HUES6 (cell line): ENCODE measurements around the gene LCE6A.

Experiments used
- H3K27ac ChIP-seq: 2 replicates; pipeline ENCODE4 v1.7.0; 2013; ENCODE audit warnings: low read depth, mild to moderate bottlenecking, low read length, inconsistent platforms
- H3K27me3 ChIP-seq: 2 replicates; pipeline ENCODE4 v1.6.1; 2013; ENCODE audit warnings: low read length; ENCODE audit not compliant: control insufficient read depth, insufficient read depth
- H3K36me3 ChIP-seq: 2 replicates; pipeline ENCODE4 v1.6.1; 2013; ENCODE audit warnings: low read length; ENCODE audit not compliant: control insufficient read depth, insufficient read depth
- H3K4me1 ChIP-seq: 2 replicates; pipeline ENCODE4 v1.6.1; 2013; ENCODE audit warnings: low read length; ENCODE audit not compliant: control insufficient read depth, insufficient read depth
- H3K4me3 ChIP-seq: 2 replicates; pipeline ENCODE4 v1.5.1; 2013; ENCODE audit warnings: low read depth, low read length
- H3K9ac ChIP-seq: one replicate; pipeline ENCODE4 v1.6.1; 2013; ENCODE audit warnings: mild to moderate bottlenecking, low read length
- H3K9me3 ChIP-seq: 2 replicates; pipeline ENCODE4 v1.6.1; 2013; ENCODE audit warnings: low read depth, low read length; ENCODE audit not compliant: control insufficient read depth, insufficient read depth

LCE6A gene

DNA sequence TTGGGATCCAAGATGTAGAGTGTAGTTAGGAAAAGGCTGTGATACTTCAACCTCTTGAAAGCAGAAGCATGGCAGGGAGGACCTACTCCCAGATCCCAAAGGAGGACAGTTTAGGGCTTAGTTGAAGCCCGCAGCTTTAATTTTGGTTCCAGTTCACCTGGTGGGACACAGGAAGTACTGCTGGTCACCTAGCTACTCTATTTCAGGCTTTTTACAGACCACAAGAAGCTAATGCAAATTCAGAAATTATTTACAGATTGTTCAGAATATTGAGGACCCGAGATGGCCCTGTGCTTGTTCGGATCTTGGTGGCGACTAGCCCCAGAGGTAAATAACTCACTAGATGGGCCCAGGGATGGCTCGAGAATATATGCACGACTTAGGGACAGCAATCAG is 29.1 kb downstream of the LCE6A start:
- Histone ChIP-seq H3K27me3 (no peaks in the 10 kb centered on the region), H3K9ac (no peak overlapping the region), H3K36me3 (no peaks in the 10 kb centered on the region), H3K4me3 (no peak overlapping the region), H3K4me1 (no peaks in the 10 kb centered on the region), H3K27ac (no peak overlapping the region), H3K9me3 (no peaks in the 10 kb centered on the region; the same call in 1 of the 2 replicates)

- no peak overlapping the region for H3K27ac ChIP-seq
- H3K9ac ChIP-seq: no peak overlapping the region
- no peaks in the 10 kb centered on the region for H3K27me3 ChIP-seq
- H3K4me3 ChIP-seq: no peak overlapping the region
- H3K36me3 ChIP-seq: no peaks in the 10 kb centered on the region
- H3K9me3 ChIP-seq: no peaks in the 10 kb centered on the region; the same call in 1 of the 2 replicates
- no peaks in the 10 kb centered on the region for H3K4me1 ChIP-seq
Measured at GRCh38 chr1:152873495-152873894, 30.8 kb downstream of the LCE6A start.

- Histone ChIP-seq H3K27ac (no peak overlapping the region), H3K9ac (no peak overlapping the region), H3K4me1 (no peaks in the 10 kb centered on the region), H3K36me3 (no peaks in the 10 kb centered on the region), H3K4me3 (no peak overlapping the region), H3K9me3 (no peaks in the 10 kb centered on the region; the same call in 1 of the 2 replicates), H3K27me3 (no peaks in the 10 kb centered on the region)
Measured at GRCh38 chr1:152876827-152877226, 34.2 kb downstream of the LCE6A start.

- H3K9me3 ChIP-seq: no peaks in the 10 kb centered on the region; the same call in 1 of the 2 replicates
- no peak within 1 kb of the TSS for H3K4me3 ChIP-seq
- H3K27me3 ChIP-seq: no peaks in the 10 kb centered on the region
- H3K9ac ChIP-seq: no peak within 1 kb of the TSS
- no peaks in the 10 kb centered on the region for H3K36me3 ChIP-seq
- H3K27ac ChIP-seq: no peak within 1 kb of the TSS
- H3K4me1 ChIP-seq: no peaks in the 10 kb centered on the region
Measured at GRCh38 chr1:152878042-152878441, 35.4 kb downstream of the LCE6A start, which contains the start of gene SMCP. Gene SMCP (plus strand): TSS chr1:152878322. CDS start chr1:152884423, 6,101 bp downstream.

GRCh38 chr1:152879559-152880198 is 37.0 kb downstream of the LCE6A start:
- Histone ChIP-seq H3K9me3 (peaks cover 7% of the 10 kb centered on the region; the same call in 1 of the 2 replicates), H3K27me3 (no peaks in the 10 kb centered on the region), H3K36me3 (no peaks in the 10 kb centered on the region), H3K27ac (no peak overlapping the region), H3K4me1 (no peaks in the 10 kb centered on the region), H3K9ac (no peak overlapping the region), H3K4me3 (no peak overlapping the region)

- Histone ChIP-seq H3K4me3 (no peak overlapping the region), H3K36me3 (no peaks in the 10 kb centered on the region), H3K9ac (no peak overlapping the region), H3K4me1 (no peaks in the 10 kb centered on the region), H3K27ac (no peak overlapping the region), H3K27me3 (no peaks in the 10 kb centered on the region), H3K9me3 (peaks cover 9% of the 10 kb centered on the region; the same call in 1 of the 2 replicates)
Measured at GRCh38 chr1:152880316-152880715, 37.7 kb downstream of the LCE6A start.

- H3K9me3 ChIP-seq: peaks cover 9% of the 10 kb centered on the region; the same call in 1 of the 2 replicates
- H3K9ac ChIP-seq: no peak overlapping the region
- no peak overlapping the region for H3K4me3 ChIP-seq
Measured at GRCh38 chr1:152880907-152881306, 38.3 kb downstream of the LCE6A start.

GRCh38 chr1:152884085-152884484 is 41.4 kb downstream of the LCE6A start:
- Histone ChIP-seq H3K27me3 (no peaks in the 10 kb centered on the region; the same call in 1 of the 2 replicates), H3K4me3 (no peak overlapping the region), H3K4me1 (no peaks in the 10 kb centered on the region), H3K36me3 (no peaks in the 10 kb centered on the region), H3K9me3 (peaks cover 9% of the 10 kb centered on the region; the same call in 1 of the 2 replicates), H3K9ac (no peak overlapping the region), H3K27ac (no peak overlapping the region)

More at GRCh38 chr1:152880907-152881306, 38.3 kb downstream of the LCE6A start:
- H3K36me3 ChIP-seq: no peaks in the 10 kb centered on the region
- H3K4me1 ChIP-seq: no peaks in the 10 kb centered on the region
- no peak overlapping the region for H3K27ac ChIP-seq
- no peaks in the 10 kb centered on the region for H3K27me3 ChIP-seq

DNA sequence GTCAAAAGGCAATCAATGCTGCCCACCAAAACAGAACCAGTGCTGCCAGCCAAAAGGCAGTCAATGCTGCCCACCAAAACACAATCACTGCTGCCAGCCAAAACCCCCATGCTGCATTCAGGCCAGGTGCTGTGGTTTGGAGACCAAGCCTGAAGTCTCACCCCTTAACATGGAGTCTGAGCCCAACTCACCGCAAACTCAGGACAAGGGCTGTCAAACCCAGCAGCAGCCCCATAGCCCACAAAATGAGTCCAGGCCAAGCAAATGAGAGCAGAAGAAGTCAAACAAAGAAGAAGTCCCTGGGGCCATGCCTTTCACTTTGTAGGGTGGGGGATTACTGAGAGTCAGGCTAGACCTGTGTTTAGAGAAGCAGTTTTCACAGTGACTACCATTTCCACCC is 41.9 kb downstream of the LCE6A start:
- H3K4me1 ChIP-seq: no peaks in the 10 kb centered on the region
- H3K36me3 ChIP-seq: no peaks in the 10 kb centered on the region
- no peak overlapping the region for H3K4me3 ChIP-seq
- peaks cover 9% of the 10 kb centered on the region; the same call in 1 of the 2 replicates for H3K9me3 ChIP-seq
- H3K9ac ChIP-seq: no peak overlapping the region
- H3K27ac ChIP-seq: no peak overlapping the region
- no peaks in the 10 kb centered on the region; the same call in 1 of the 2 replicates for H3K27me3 ChIP-seq

DNA sequence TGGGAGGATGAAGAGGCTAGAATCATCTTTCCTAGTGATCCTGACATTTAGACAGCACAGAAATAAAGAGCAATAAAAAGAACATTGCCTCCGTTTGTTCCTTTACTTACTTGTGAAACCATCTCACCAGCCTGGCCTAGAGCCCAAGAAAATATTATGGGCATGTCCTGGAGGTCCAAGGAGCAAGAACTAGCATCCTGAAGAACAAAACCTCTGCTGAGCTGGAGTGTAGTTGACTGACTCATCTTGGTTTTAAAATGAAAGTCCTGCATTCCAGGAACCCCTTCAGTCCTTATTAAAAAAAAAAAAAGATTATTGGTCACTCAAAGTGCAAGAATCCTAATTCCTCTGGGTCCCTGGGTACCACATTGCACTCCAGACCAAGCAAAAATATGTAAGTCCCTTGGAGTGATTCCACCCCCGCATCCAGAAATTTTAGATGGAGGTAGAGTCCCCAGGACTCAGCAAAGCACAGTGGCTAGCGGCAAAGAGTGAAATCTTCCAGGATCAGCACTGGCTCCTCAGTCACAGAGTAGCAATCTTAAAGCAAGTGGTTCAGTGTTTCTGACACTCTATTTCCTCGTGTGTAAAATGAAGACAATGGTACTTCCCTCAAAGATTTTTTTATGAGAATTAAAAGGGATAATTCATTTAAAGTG is 42.4 kb downstream of the LCE6A start:
- Histone ChIP-seq H3K27me3 (no peaks in the 10 kb centered on the region; the same call in 1 of the 2 replicates), H3K9me3 (peaks cover 9% of the 10 kb centered on the region; the same call in 1 of the 2 replicates), H3K27ac (no peak overlapping the region), H3K36me3 (no peaks in the 10 kb centered on the region), H3K4me3 (no peak overlapping the region), H3K4me1 (no peaks in the 10 kb centered on the region), H3K9ac (no peak overlapping the region)

DNA sequence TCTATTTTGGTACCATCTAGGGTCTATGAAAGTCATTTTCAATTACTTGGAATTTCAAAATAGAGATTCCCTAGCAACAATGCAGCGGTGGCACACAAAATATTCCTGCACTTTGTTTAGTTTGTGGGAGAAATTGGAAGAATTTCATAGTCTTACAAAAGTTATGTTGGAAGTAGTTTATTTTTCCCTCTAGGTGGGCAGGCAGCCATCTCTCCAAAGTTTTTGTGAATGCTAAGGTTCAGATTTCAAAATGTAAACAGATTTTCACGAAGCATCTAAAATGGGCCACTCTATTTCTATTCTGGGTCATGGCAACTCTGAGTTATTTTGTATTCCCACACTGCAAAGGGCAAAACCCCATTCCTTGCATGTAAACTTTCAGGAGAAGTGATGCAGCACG is 43.4 kb downstream of the LCE6A start:
- Histone ChIP-seq H3K27ac (no peak overlapping the region), H3K9me3 (peaks cover 9% of the 10 kb centered on the region; the same call in 1 of the 2 replicates), H3K36me3 (no peaks in the 10 kb centered on the region), H3K9ac (no peak overlapping the region), H3K4me1 (no peaks in the 10 kb centered on the region), H3K27me3 (no peaks in the 10 kb centered on the region; the same call in 1 of the 2 replicates), H3K4me3 (no peak overlapping the region)
